ENCODE results near the gene TUBA4B. TPM values are rescaled to one million over a fixed set of nuclear protein-coding genes. Genes with fewer than 3 reads are reported as not detected.

TUBA4B gene
- total RNA-seq, 4 donors from 2014 or later, result not detected

- no peak overlapping the region for H3K4me3 ChIP-seq
- H3K9me3 ChIP-seq, result no peaks in the 10 kb centered on the region
- intact Hi-C loops (cut with DNase I; ENCODE audit: low total_unique reads), result loop anchor here (10.0 kb wide), 2 partner anchors 245 to 295 kb away; partner anchors contain the start of gene CRYBA2
- TF ChIP-seq POLR2A (IDR thresholded peaks at IDR 0.05) (peak in 1 of 2 donors; percentile 23), CTCF (IDR thresholded peaks at IDR 0.05 in 4 of 5, conservative IDR thresholded peaks at IDR 0.05 in 1 of 5) (no peak)
- peaks cover 0 to 9% of the 10 kb centered on the region in 2 donors for H3K36me3 ChIP-seq
- peaks cover 4% of the 10 kb centered on the region in 2 donors for H3K4me1 ChIP-seq
- DNase-seq, result peak in 1 of 2 donors; percentile 30
- in situ Hi-C loops (cut with MboI; ENCODE audit: low sequenced_read_pairs in 4 of 4), result loop anchor here in 2 of 4 donors (10.0 to 25.0 kb wide), 3 partner anchors 125 to 248 kb away; partner anchors contain the start of genes NHEJ1 (in 2 of the 2), CHPF (in 1 of the 2), SLC23A3 (in 1 of the 2) and TMEM198 (in 1 of the 2)
- no peaks in the 10 kb centered on the region for H3K27me3 ChIP-seq
- H3K27ac ChIP-seq, result peak overlapping the region in 2 of 4 donors; percentile 23 to 42
- peak in 1 of 2 donors; percentile 14 for ATAC-seq
Observed at GRCh38 chr2:219289537-219290361, 36.7 kb downstream of the TUBA4B start.

- in situ Hi-C loops (cut with MboI; ENCODE audit: low sequenced_read_pairs in 4 of 4), result loop anchor here in 2 of 4 donors (10.0 to 25.0 kb wide), 3 partner anchors 126 to 247 kb away; partner anchors contain the start of genes NHEJ1 (in 2 of the 2), CHPF (in 1 of the 2), SLC23A3 (in 1 of the 2) and TMEM198 (in 1 of the 2)
- no peak for TF ChIP-seq CTCF (IDR thresholded peaks at IDR 0.05 in 4 of 5, conservative IDR thresholded peaks at IDR 0.05 in 1 of 5)
- Histone ChIP-seq H3K4me1 (peaks cover 8 to 10% of the 10 kb centered on the region in 2 donors), H3K36me3 (peaks cover 0 to under 1% of the 10 kb centered on the region in 2 donors), H3K4me3 (no peak overlapping the region), H3K9me3 (no peaks in the 10 kb centered on the region), H3K27me3 (no peaks in the 10 kb centered on the region), H3K27ac (peak overlapping the region in 1 of 4 donors; percentile 35)
- intact Hi-C loops (cut with DNase I; ENCODE audit: low total_unique reads), result loop anchor here (10.0 kb wide), 2 partner anchors 244 to 296 kb away; partner anchors contain the start of gene CRYBA2
- DNase-seq (peak in 1 of 2 donors; percentile 9), ATAC-seq (no peak)
Observed at GRCh38 chr2:219290381-219291171, 37.5 kb downstream of the TUBA4B start.

GRCh38 chr2:219291394-219291793 lies 38.4 kb downstream of the TUBA4B start:
- Histone ChIP-seq H3K4me3 (no peak overlapping the region), H3K27ac (no peak overlapping the region), H3K27me3 (no peaks in the 10 kb centered on the region), H3K4me1 (peaks cover 8 to 10% of the 10 kb centered on the region in 2 donors), H3K9me3 (no peaks in the 10 kb centered on the region), H3K36me3 (no peaks in the 10 kb centered on the region)
- ATAC-seq (no peak), DNase-seq (peak in 1 of 2 donors; percentile 4)
- in situ Hi-C loops (cut with MboI; ENCODE audit: low sequenced_read_pairs in 4 of 4) (loop anchor here in 2 of 4 donors (10.0 to 25.0 kb wide), 3 partner anchors 127 to 246 kb away; partner anchors contain the start of genes NHEJ1 (in 2 of the 2), CHPF (in 1 of the 2), SLC23A3 (in 1 of the 2) and TMEM198 (in 1 of the 2)), intact Hi-C loops (cut with DNase I; ENCODE audit: low total_unique reads) (loop anchor here (10.0 kb wide), 2 partner anchors 243 to 297 kb away; partner anchors contain the start of gene CRYBA2)
- TF ChIP-seq CTCF (IDR thresholded peaks at IDR 0.05 in 4 of 5, conservative IDR thresholded peaks at IDR 0.05 in 1 of 5) (no peak), POLR2A (IDR thresholded peaks at IDR 0.05) (no peak)

- no peak for TF ChIP-seq CTCF (IDR thresholded peaks at IDR 0.05 in 4 of 5, conservative IDR thresholded peaks at IDR 0.05 in 1 of 5)
- no peak for TF ChIP-seq POLR2A (IDR thresholded peaks at IDR 0.05)
- Histone ChIP-seq H3K27me3 (no peaks in the 10 kb centered on the region), H3K4me3 (no peak overlapping the region), H3K9me3 (no peaks in the 10 kb centered on the region), H3K4me1 (peaks cover 8 to 10% of the 10 kb centered on the region in 2 donors), H3K36me3 (no peaks in the 10 kb centered on the region), H3K27ac (no peak overlapping the region)
- intact Hi-C loops (cut with DNase I; ENCODE audit: low total_unique reads) (loop anchor here (10.0 kb wide), 2 partner anchors 243 to 297 kb away; partner anchors contain the start of gene CRYBA2), in situ Hi-C loops (cut with MboI; ENCODE audit: low sequenced_read_pairs in 4 of 4) (loop anchor here in 2 of 4 donors (10.0 to 25.0 kb wide), 3 partner anchors 127 to 245 kb away; partner anchors contain the start of genes NHEJ1 (in 2 of the 2), CHPF (in 1 of the 2), SLC23A3 (in 1 of the 2) and TMEM198 (in 1 of the 2))
- peak in 1 of 2 donors; percentile 4 for DNase-seq
- ATAC-seq, result no peak
Observed at GRCh38 chr2:219291910-219292490, 39.0 kb downstream of the TUBA4B start.
